Panc1 (cell line): ENCODE measurements around the gene FAR2.

Experiments used
- TF ChIP-seq, protein P1 (sequence below): fragments of 450-650 bp; IDR thresholded peaks from 2 replicates; pipeline ENCODE4 v1.5.1; 2017; ENCODE audit warnings: mild to moderate bottlenecking
- TF ChIP-seq, protein P2 (sequence below), 2 experiments: IDR thresholded peaks; 2 replicates each; pipeline ENCODE4 v1.6.1; 2011 to 2012; ENCODE audit warnings: low read depth in 2 of 2, control low read depth in 1 of 2, low read length in 1 of 2, mild to moderate bottlenecking in 1 of 2, moderate library complexity in 1 of 2; ENCODE audit not compliant: insufficient read depth in 1 of 2

DNA sequence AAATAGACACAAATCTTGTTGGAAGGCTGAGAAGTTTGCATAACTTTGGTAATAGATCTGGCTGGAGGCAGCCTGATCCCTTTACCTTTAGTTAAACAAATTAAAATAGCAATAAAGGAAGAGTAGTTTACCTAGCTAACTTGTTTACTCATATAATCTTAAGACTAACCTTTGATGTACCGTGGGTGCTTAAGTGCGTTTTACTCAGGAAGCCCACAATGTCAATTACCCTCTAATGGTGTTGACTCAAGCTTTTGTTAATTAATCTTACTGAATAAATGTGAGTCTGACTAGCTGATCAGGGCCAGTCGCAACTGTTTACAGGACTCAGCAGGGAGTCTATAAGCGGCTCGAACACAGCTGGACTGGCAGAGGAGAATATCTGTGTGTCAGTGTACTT lies 51.5 kb downstream of the FAR2 start:
- TF ChIP-seq, protein P1, sequence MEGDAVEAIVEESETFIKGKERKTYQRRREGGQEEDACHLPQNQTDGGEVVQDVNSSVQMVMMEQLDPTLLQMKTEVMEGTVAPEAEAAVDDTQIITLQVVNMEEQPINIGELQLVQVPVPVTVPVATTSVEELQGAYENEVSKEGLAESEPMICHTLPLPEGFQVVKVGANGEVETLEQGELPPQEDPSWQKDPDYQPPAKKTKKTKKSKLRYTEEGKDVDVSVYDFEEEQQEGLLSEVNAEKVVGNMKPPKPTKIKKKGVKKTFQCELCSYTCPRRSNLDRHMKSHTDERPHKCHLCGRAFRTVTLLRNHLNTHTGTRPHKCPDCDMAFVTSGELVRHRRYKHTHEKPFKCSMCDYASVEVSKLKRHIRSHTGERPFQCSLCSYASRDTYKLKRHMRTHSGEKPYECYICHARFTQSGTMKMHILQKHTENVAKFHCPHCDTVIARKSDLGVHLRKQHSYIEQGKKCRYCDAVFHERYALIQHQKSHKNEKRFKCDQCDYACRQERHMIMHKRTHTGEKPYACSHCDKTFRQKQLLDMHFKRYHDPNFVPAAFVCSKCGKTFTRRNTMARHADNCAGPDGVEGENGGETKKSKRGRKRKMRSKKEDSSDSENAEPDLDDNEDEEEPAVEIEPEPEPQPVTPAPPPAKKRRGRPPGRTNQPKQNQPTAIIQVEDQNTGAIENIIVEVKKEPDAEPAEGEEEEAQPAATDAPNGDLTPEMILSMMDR = no peak
- TF ChIP-seq, protein P2, sequence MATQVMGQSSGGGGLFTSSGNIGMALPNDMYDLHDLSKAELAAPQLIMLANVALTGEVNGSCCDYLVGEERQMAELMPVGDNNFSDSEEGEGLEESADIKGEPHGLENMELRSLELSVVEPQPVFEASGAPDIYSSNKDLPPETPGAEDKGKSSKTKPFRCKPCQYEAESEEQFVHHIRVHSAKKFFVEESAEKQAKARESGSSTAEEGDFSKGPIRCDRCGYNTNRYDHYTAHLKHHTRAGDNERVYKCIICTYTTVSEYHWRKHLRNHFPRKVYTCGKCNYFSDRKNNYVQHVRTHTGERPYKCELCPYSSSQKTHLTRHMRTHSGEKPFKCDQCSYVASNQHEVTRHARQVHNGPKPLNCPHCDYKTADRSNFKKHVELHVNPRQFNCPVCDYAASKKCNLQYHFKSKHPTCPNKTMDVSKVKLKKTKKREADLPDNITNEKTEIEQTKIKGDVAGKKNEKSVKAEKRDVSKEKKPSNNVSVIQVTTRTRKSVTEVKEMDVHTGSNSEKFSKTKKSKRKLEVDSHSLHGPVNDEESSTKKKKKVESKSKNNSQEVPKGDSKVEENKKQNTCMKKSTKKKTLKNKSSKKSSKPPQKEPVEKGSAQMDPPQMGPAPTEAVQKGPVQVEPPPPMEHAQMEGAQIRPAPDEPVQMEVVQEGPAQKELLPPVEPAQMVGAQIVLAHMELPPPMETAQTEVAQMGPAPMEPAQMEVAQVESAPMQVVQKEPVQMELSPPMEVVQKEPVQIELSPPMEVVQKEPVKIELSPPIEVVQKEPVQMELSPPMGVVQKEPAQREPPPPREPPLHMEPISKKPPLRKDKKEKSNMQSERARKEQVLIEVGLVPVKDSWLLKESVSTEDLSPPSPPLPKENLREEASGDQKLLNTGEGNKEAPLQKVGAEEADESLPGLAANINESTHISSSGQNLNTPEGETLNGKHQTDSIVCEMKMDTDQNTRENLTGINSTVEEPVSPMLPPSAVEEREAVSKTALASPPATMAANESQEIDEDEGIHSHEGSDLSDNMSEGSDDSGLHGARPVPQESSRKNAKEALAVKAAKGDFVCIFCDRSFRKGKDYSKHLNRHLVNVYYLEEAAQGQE (IDR thresholded peaks at IDR 0.05; ENCODE audit: insufficient read depth in 1 of 2, low read depth in 2 of 2, low read length in 1 of 2) = no peak
